HG02798 (cell line): ENCODE data around the gene KRT82.

ENCODE experiments used
- ATAC-seq: cut with Tn5 transposase; IDR thresholded peaks from one replicate; pipeline ENCODE4 v1.9.1; 2021; ENCODE audit warnings: mild to moderate bottlenecking; ENCODE audit not compliant: unreplicated experiment, poor library complexity

KRT82 gene

GRCh38 chr12:52436000-52436827 lies 30.1 kb upstream of the KRT82 start:
- no peak for ATAC-seq

- no peak for ATAC-seq
Measured at GRCh38 chr12:52435659-52435999, 29.5 kb upstream of the KRT82 start.

- no peak for ATAC-seq
Measured at GRCh38 chr12:52434760-52435530, 28.8 kb upstream of the KRT82 start.

- ATAC-seq = no peak
Measured at GRCh38 chr12:52434081-52434733, 28.1 kb upstream of the KRT82 start, which contains the start of gene KRT75. TSS of gene KRT75 (minus strand) at chr12:52434371. CDS start at chr12:52434304, 67 bp downstream.

- no peak for ATAC-seq
Measured at GRCh38 chr12:52433501-52434080, 27.5 kb upstream of the KRT82 start.

- no peak for ATAC-seq
Measured at GRCh38 chr12:52432559-52433207, 26.5 kb upstream of the KRT82 start.

- ATAC-seq = no peak
Measured at GRCh38 chr12:52428121-52428520, 22.0 kb upstream of the KRT82 start.

GRCh38 chr12:52427083-52427482 lies 20.9 kb upstream of the KRT82 start:
- ATAC-seq = no peak

GRCh38 chr12:52426034-52426433 lies 19.9 kb upstream of the KRT82 start:
- ATAC-seq = no peak

GRCh38 chr12:52425466-52425865 lies 19.3 kb upstream of the KRT82 start:
- ATAC-seq = no peak

- no peak for ATAC-seq
Measured at GRCh38 chr12:52423661-52424500, 17.7 kb upstream of the KRT82 start.

- no peak for ATAC-seq
Measured at GRCh38 chr12:52423035-52423434, 16.9 kb upstream of the KRT82 start.

GRCh38 chr12:52419656-52420055 lies 13.5 kb upstream of the KRT82 start:
- no peak for ATAC-seq

- ATAC-seq = no peak
Measured at GRCh38 chr12:52418576-52419110, 12.5 kb upstream of the KRT82 start.

- ATAC-seq = no peak
Measured at GRCh38 chr12:52417740-52418139, 11.6 kb upstream of the KRT82 start.

GRCh38 chr12:52416795-52417194 lies 10.7 kb upstream of the KRT82 start:
- no peak for ATAC-seq

- no peak for ATAC-seq
Measured at GRCh38 chr12:52415870-52416750, 10.0 kb upstream of the KRT82 start.

- ATAC-seq = no peak
Measured at GRCh38 chr12:52414936-52415335, 8.8 kb upstream of the KRT82 start.
